NCI-H524 (cell line): ENCODE measurements around the gene OR2AE1.

ENCODE experiments used
- DNase-seq, 2 experiments: peaks; one replicate each; lab custom pipeline; 2025; lab: John Stamatoyannopoulos, UW

Gene OR2AE1

GRCh38 chr7:99860281-99861127, 16.3 kb downstream of the OR2AE1 start:
- DNase-seq: no peak

- no peak for DNase-seq
Measured at GRCh38 chr7:99855236-99855635, 21.6 kb downstream of the OR2AE1 start.

GRCh38 chr7:99848420-99849216, 28.2 kb downstream of the OR2AE1 start:
- no peak for DNase-seq

GRCh38 chr7:99844328-99844727, 32.5 kb downstream of the OR2AE1 start:
- no peak for DNase-seq

GRCh38 chr7:99843808-99844207, 33.0 kb downstream of the OR2AE1 start:
- DNase-seq: no peak

GRCh38 chr7:99842926-99843325, 33.9 kb downstream of the OR2AE1 start:
- DNase-seq: no peak

- DNase-seq: no peak
Measured at GRCh38 chr7:99840136-99840869, 36.5 kb downstream of the OR2AE1 start.

GRCh38 chr7:99839287-99840021, 37.4 kb downstream of the OR2AE1 start:
- no peak for DNase-seq

GRCh38 chr7:99837649-99838361, 39.0 kb downstream of the OR2AE1 start:
- no peak for DNase-seq

- DNase-seq: no peak
Measured at GRCh38 chr7:99835189-99835588, 41.6 kb downstream of the OR2AE1 start.

- no peak for DNase-seq
Measured at GRCh38 chr7:99834382-99834781, 42.5 kb downstream of the OR2AE1 start.

- DNase-seq: no peak
Measured at GRCh38 chr7:99833289-99833877, 43.5 kb downstream of the OR2AE1 start.

GRCh38 chr7:99831595-99831994, 45.2 kb downstream of the OR2AE1 start:
- no peak for DNase-seq

GRCh38 chr7:99829524-99830160, 47.2 kb downstream of the OR2AE1 start:
- DNase-seq: no peak

GRCh38 chr7:99828811-99829210, 48.0 kb downstream of the OR2AE1 start:
- DNase-seq: no peak

- DNase-seq: no peak
Measured at GRCh38 chr7:99827040-99827778, 49.6 kb downstream of the OR2AE1 start.
